HG02759 (cell line): Measurements from ENCODE around the gene UHRF2.
A peak's percentile ranks its signal among the peaks of the same experiment; 100 is the strongest.
"Not testable (repeated sequence)": the region's sequence is repeated elsewhere in the genome, so short reads cannot be mapped to it uniquely, and the experiment has no call there.

Source experiments
- ATAC-seq: cut with Tn5 transposase; IDR thresholded peaks from one replicate; pipeline ENCODE4 v1.9.1; 2021; ENCODE audit warnings: mild to moderate bottlenecking, moderate library complexity; ENCODE audit not compliant: unreplicated experiment

UHRF2 gene, protein sequence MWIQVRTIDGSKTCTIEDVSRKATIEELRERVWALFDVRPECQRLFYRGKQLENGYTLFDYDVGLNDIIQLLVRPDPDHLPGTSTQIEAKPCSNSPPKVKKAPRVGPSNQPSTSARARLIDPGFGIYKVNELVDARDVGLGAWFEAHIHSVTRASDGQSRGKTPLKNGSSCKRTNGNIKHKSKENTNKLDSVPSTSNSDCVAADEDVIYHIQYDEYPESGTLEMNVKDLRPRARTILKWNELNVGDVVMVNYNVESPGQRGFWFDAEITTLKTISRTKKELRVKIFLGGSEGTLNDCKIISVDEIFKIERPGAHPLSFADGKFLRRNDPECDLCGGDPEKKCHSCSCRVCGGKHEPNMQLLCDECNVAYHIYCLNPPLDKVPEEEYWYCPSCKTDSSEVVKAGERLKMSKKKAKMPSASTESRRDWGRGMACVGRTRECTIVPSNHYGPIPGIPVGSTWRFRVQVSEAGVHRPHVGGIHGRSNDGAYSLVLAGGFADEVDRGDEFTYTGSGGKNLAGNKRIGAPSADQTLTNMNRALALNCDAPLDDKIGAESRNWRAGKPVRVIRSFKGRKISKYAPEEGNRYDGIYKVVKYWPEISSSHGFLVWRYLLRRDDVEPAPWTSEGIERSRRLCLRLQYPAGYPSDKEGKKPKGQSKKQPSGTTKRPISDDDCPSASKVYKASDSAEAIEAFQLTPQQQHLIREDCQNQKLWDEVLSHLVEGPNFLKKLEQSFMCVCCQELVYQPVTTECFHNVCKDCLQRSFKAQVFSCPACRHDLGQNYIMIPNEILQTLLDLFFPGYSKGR

DNA sequence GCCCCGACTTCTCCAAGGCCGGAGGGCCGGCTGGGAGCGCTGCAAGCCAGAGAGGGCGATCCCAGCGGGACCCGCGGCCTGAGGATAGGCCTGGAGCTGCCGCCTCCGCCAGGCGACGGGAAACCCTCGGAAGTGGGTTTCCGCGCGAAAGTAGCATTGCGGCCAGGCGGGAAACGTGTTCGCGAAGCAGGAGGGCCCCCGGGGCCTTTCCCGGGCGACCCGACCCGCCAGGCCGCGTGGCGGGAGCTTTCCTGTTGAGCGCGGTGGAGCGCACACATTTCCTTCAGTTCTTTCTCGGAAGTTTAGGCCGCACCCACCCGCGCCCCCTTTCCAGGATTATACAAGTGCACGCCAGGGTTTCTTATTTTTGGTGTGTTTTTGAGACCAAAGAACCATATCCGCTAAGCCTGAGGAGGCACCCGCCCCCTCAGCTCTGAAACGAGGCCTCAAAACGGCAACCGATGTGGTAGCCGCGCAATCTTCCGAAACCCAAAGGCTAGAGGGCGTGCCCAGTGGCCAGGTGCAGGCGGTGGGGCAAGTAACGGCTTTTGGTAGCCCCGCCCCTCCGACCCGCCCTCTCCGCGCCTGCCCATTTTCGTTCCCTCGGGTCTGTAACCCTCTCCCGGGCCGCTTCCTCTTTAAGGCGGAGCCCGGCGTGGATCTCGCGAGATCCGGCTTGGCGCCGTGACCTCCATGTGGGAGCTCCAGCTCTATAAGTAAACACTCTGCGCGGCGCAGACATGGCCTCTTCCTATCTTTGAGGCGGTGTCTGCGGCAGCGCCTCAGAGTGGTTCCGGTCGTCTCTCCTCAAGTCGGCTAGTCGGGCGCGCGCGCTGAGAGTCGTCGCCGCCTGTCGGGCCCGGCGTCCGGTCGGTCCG is at the start of gene UHRF2:
UHRF2 (plus strand) TSS at position 713 of the 878 bp plus-strand sequence. CDS start 292 bp downstream, outside the sequence.
- ATAC-seq: peak; percentile 76

DNA sequence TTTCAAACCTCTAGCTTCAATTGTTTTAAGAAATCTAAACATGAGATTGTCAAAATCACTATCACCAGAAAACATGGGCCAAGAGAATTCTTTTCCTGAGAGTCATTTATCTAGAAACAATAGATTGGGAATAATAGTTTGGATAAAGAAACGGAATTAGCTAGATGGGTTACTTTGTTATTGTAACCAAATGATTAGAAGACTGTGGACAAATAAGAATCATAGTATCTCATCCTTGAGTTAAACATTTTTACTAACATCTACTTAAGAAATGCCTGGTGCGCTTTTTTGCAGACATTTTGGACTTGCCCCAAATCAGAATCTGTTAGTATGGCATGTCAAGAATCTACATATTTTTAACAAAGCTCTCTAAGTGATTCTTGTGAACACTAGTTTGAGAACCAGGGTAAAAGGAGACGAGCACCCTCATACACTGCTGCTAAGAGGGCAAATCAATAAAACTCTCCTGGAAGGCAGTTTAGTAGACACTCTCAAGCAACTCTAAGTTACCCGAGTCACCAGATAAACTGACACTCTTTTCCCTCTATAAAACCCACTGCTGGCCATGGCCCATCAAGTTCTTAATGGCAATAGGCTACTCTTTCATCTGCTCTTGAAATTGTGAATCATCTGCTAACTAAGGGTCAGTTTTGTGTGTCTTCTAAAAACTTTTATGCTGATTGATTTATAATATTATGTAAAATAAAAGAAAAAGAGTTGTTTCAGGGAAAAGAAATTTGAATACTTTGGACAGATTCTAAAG is 45.7 kb upstream of the UHRF2 start:
- no peak for ATAC-seq

DNA sequence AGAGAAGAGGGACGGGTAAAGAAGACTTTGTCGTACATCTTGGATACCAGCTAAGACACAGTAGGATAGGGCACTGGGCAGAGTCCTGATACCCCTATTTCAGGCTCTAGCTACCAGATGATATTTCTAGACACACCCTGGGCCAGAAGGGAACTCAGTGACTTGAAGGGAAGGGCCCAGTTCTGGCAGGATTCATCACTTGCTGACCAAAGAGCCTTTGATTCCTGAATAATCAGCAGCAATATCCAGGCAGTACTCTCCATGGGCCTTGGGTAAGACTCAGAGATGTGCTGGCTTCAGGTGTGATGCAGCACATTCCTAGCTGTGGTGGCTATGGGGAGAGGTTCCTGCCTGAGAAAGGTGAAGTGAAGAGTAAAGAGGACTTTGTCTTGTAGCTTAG is 44.2 kb upstream of the UHRF2 start:
- no peak for ATAC-seq

DNA sequence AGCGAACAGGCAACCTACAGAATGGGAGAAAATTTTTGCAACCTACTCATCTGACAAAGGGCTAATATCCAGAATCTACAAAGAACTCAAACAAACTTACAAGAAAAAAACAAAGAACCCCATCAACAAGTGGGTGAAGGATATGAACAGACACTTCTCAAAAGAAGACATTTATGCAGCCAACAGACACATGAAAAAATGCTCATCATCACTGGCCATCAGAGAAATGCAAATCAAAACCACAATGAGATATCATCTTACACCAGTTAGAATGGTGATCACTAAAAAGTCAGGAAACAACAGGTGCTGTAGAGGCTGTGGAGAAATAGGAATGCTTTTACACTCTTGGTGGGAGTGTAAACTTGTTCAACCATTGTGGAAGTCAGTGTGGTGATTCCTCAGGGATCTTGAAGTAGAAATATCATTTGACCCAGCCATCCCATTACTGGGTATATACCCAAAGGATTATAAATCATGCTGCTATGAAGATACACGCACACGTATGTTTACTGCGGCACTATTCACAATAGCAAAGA is 31.5 kb upstream of the UHRF2 start:
- not testable (repeated sequence) for ATAC-seq

DNA sequence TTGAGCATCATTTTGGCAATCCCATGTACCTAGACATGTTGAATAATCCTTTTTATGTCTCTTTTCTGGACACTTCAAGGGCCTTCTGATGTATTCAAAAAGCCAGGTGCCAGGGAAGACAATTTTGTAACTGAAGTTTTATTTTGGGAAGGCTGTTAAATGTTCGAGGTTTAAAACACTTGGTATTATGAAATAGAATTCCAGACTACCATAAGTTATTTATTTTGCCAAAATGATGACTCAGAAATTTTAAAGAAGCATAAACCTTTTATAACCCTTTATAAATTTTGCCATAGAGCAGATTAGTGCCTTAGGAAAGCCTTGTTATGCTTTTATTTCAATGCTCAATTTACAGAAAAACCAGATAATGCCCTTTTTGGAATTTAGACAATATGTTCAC is 30.3 kb upstream of the UHRF2 start:
- no peak for ATAC-seq

DNA sequence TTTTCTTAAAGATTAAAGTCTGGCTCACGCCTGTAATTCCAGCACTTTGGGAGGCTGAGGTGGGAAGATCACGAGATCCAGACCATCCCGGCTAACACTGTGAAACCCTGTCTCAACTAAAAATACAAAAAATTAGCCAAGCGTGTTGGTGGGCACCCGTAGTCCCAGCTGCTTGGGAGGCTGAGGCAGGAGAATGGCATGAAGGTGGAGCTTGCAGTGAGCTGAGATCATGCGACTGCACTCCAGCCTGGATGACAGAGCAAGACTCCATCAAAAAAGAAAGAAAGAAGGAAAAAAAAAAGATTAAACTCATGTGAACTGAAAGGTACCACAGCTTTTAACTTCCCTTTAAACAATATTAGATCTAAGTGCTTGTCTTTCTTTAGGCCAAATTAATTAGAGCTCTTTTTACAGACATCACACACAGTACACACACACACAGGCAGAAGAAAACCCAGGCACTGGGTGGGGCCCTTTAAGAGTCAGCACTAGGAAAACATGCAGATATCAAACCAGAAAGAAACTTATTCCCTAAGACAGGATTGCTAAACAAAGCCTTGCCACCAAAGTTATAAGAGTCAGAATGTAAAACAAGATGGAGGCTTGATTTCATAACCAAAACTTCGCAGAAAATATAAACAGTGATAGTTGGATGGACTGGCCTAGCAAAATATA is 29.3 kb upstream of the UHRF2 start:
- ATAC-seq: no peak

DNA sequence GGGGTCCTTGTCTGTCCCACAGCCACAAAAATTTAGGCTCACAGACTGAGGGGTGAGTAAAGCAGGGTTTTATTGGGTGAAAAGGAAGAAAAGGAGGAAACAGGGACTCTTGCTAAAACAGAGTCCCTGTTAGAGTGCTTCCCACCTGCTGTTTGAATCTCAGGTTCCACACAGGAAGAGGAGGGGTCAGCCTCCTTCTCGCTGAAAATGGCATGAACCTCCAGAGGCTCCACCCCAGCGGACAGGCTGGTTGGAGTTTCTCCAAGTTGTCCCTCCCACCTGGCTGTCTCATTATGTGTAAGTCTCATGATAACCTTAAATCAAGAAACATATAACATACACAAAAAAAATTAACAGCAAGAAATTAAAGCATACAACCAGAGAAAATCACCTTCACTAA is 28.3 kb upstream of the UHRF2 start:
- no peak for ATAC-seq

DNA sequence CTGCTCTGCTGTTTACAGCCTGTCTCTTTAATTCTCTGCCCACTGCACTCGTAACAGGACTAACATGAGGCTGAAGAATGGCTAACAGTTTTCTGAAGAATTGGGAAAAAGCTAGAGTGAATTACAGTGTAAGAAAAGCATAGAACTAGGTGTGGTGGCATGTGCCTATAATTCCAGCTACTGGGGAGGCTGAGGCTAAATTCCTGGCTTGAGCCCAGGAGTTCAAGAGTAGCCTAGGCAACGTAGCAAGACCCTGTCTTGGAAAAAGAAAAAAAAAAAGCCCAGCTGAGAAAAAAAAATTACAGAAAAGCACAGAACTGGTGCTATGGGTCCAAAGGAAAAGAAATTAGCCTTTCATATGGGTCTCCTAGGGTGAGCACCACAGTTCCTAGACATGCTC is 13.9 kb upstream of the UHRF2 start:
- ATAC-seq: no peak

DNA sequence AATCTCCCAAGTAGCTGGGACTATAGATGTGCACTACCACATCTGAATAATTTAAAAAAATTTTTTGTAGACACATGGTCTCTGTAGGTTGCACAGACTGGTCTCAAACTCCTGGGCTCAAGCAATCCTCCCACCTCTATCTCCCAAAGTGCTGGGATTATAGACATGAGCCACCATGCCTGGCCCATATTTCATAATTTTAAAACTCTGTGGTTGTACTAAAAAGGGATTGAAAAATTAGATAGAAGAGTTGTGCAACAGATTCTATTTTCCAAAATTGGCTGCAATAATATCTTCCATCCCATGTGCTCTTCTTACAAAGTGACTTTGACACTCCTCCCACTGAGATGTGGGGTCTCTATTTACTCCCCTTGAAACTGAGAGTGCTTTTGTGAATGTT is 7.6 kb upstream of the UHRF2 start:
- no peak for ATAC-seq

DNA sequence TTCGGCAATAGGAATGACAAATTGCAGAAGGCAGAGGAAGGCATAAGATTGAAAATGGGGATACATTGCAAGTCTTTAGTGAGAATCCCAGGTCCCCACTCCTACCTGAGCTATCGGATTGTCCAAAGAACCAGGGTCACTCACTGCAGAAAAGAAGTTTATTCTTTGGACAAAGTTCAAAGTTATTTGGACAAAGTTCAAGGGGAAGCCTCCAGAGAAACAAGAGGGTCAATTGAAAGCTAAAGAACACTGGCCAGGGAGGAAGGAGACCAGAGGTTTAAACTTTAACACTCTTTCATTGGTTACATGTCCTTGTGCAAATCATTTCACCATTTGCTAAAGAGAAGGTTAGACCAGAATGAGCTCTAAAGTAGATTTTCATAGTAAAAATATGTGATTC is 5.2 kb upstream of the UHRF2 start:
- ATAC-seq: no peak

DNA sequence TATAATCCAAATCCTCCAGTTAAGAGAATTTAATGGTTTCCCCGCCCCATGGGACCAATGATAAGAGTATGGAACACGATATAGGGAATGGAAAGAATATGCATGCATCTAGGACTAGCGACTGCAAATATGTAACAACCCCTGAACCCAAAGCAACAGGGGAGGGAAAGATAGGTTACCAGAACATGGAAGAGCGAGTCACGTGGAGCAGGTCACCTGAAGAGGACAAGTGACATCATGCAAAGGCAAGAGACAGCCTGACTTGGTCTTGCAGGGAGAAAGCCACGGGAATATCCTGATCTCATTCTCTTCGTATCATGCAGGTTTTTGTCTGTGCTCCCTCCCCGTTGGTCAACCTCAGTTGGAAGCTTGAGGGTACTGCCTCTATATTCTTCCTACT is 4.7 kb upstream of the UHRF2 start:
- no peak for ATAC-seq

DNA sequence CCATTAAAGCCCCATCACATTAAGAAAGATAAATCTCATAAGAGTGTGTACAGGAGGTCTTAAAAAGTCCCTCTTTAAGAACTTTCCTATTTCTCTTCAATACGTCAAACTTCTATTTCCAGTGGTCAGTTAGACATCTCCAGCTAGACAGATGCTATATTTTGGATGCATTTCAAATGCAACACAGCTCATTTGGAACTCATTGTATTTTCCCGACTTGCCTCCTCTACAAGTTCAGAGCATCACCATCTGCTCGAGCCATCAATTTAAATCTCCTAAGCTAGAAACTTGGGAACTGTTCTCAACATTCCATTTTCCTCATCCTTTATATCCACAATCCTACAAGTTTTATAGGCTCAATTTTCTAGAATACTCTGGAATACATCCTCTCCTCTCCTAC is 3.2 kb upstream of the UHRF2 start:
- no peak for ATAC-seq

DNA sequence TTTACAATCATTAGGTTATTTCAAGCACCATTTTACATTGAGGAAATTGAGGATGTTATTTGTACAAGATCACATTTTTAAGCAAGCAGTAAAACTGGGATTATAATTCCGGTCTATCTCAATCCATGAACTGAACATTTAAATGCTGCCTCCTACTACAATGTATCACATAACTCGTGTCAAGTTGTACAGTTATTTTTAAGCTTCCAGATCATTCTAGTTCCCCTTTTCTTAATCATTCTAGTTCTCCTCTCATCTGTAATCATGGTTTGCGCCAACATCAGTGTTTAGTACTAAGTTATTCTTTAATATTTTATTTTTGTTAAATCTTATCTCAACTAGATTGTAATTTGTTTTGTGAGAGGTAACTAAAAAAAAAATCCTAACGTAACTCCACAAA is 2.4 kb upstream of the UHRF2 start:
- ATAC-seq: no peak

DNA sequence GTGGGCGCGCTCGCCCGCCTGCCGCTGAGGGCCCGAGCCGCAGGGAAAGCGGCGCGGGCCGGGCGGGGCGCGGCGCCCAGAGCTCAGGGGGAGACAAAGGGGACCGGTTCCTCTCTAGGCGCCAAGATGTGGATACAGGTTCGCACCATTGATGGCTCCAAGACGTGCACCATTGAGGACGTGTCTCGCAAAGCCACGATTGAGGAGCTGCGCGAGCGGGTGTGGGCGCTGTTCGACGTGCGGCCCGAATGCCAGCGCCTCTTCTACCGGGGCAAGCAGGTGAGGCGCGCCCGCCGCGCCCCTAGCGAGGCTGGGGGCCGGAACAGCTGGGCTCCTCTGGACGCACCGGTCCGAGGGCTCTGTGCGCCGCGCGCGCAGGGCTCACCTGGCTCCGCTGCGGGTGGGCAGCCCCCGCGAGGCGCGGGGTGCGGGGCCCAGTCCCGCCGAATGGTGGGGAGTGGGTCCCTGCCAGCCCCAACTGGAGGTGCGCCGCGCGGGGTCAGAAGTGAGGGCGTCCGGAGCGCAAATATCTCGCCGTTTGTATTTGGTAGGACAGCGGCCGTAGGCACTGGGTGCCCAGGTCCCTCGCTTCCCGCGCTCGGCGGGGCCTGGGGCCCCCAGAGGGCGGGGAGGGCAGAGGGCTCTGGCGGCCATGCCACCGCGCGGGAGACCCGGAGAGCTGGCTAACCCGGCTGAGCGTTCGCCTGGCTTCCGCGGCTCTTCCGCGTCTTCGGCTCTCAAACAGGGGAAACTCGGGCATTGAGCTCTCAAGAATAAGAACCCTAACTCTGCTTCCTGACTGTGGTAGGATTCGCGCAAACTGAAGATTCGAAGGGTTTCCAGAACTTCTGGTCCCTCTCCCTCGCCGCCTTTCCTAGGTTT is 607 bp downstream of the UHRF2 start:
- ATAC-seq: peak; percentile 23

DNA sequence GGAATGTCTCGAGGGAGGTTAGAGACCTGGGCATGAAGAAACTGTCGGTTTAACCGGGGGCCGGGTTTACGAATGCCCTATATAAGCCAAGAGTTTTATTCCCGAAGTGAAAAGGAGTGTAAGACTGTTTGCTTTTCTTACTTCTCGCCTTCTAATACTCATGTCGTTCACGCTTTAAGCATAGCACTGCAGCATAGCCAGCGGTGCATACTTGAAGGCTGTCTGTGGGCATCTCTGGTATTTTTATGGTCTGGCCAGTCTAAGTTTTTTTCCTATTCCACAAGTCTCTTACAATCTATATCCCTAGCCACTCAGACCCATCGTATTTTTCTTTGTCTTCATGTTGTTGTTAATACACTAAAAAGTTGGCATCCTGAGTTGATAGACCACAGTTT is 1.2 kb downstream of the UHRF2 start:
- no peak for ATAC-seq

DNA sequence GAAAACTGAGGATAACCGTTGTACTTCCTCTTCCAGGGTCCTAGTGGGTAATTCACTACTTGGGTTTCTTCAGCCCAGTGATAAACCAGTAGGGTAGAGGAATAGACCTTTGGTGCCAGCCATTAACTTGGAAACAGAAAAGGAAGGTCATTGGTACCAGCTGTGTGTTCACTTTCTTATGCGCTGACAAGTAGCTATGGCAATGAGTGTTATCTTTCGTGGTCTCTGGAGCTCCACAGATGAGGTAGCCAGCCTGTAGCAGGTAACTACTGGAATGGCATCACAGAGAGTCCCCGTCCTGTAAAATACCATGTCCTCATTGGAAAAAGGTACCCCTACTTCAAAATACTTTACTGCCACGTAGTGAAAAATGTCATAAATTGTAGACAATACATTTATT is 2.3 kb downstream of the UHRF2 start:
- no peak for ATAC-seq

DNA sequence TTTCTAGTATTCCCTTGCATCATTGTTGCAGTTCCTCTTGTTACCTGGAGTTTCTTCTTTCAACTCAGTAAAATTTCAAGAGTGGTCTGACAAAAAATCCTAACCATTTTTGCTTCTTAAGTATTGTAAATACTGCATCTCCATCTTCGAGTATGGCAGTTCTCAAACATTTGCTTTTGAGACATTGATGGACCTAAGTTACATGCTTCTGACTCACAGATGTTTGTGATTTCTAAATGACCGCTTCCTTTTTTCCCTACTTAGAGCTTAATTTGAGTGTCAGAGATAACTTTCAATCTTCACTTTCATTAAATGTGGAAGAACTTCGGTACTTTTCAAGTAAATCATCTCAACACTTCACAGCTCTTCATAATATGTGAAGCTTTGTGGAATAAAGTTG is 4.2 kb downstream of the UHRF2 start:
- ATAC-seq: no peak

DNA sequence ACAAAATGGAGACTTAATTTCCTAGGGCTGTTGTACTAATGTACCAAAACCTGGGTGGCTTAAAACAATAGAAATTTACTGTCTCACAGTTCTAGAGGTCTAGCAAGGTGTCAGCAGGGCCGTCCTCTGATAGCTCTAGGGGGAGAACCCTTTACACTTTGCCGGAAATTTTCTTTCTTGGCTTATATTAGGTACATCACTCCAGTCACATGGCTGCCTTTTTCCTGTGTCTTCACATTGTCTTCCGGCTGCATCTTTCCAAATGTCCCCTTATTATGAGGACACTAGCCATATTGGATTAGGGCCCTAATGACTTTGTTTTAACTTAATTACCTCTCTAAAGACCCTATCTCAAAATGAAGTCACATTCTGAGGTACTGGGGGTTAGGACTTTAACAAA is 5.8 kb downstream of the UHRF2 start:
- ATAC-seq: no peak

DNA sequence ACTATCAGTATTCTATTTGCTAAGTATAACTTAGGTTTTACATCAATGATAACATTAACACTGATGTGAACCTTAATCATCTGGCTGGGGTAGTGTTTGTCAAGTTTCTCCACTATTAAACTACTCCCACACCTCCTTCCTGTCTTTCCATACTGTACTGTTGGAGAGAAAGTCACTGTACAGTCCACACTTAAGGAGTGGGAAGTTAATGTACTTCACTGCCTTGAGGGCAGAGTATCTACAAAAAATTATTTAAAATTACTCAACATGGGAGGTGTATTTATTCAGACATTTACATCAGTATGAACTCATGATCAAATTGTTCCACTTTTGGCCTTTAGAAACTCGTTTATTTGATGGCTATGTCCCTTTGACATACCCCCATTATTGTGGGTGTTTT is 11.9 kb downstream of the UHRF2 start:
- no peak for ATAC-seq
